Nucleus accumbens (tissue), 56 donors: ENCODE results near the gene HRNR.

Experiments used
- DNase-seq, 56 donors: peaks; one replicate each; lab custom pipeline; 2025; lab: John Stamatoyannopoulos, UW

Gene HRNR

DNA sequence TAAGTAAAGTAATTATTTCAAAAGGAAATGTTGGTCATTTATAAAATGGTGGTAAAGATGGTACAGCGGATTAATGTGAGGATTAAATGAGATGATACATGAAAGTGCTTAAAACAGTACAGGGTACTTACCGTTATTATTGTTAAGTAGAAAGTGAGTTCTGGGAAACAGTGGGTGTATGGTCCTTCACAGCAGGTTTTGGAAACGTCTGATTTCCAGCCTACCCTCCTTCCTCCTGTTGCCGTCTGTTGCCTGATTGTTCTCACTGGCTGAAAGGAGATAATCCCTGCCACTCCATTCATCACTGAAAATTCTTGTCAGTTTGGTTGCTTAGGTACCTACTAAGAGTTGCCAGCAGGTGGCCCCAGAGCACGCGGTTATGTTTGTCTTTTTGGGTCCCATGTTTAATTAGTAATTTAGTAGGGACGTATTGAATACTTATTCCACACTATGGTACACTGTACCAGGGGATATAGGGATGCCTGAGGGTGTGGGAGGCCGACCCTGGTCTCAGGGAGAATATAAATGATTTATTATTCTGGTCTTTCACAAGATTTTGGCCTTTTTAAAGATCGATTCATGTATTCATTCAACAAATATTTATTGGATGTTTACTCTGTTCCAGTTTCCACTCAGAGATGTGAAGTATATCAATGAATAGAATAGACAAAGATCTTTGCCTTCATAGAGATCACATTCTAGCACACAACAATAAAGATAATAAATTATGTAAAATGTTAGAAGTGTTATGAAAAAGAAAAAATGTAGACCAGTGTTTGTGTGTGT lies 34.1 kb downstream of the HRNR start:
- peak in 31 of 56 donors; percentile 2 to 68 (median 12) for DNase-seq

- peak in 36 of 56 donors; percentile 5 to 61 (median 30) for DNase-seq
Measured at GRCh38 chr1:152188673-152189591, 35.1 kb downstream of the HRNR start.

- DNase-seq = no peak
Measured at GRCh38 chr1:152186556-152187285, 37.3 kb downstream of the HRNR start.

- DNase-seq = peak in 10 of 56 donors; percentile 1 to 21 (median 10)
Measured at GRCh38 chr1:152185544-152186391, 38.2 kb downstream of the HRNR start.

DNA sequence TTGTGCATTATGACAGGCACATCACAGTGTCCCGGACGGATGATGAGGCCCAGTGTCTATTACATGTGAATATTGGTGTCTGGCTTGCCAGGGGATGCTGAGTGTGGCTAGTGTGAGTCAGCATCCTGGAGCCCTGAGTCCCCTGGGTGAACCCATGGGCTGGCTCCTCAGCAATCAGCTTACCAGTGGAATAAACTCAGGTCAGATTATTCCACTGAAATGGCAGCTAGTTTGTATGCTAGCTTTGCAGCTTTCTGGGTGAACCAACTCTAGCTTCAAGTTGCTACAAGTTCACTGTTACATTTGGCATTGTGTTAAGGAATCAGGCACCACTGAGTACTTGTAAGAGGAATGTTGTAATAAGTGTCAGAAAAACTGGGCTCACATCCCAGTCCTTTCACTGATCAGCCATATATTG lies 41.0 kb downstream of the HRNR start:
- DNase-seq = no peak

- DNase-seq = no peak
Measured at GRCh38 chr1:152182431-152182830, 41.6 kb downstream of the HRNR start.

- no peak for DNase-seq
Measured at GRCh38 chr1:152179566-152179965, 44.4 kb downstream of the HRNR start.

DNA sequence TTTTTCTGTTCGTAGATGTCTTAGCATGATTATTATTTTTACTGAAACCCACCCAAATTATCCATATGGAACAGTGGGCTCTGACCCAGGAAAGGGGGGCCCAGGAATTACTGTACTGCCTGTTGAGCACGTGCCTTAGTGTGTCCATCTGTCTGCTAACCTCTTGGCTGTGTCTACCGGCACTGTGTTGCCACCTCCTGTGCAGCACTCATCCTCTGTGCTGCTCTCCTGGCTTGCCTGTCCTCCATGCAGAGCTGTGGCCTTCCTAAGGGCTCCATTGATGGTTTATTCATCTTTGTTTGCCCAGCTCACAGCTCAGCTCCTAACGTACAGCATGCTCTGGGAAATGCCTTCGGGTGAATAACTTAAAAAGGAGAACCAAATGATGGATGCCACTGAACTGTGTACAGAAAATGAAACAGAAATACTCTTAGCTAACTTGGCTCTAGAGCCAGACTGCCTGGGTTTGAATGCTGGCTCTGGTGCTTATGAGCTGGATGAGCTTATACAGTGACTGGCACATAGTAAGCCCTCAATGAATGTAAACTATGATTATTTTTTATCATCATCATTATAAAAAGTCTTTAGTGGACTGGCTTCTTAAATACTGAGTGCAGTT lies 53.6 kb downstream of the HRNR start:
- no peak for DNase-seq

DNA sequence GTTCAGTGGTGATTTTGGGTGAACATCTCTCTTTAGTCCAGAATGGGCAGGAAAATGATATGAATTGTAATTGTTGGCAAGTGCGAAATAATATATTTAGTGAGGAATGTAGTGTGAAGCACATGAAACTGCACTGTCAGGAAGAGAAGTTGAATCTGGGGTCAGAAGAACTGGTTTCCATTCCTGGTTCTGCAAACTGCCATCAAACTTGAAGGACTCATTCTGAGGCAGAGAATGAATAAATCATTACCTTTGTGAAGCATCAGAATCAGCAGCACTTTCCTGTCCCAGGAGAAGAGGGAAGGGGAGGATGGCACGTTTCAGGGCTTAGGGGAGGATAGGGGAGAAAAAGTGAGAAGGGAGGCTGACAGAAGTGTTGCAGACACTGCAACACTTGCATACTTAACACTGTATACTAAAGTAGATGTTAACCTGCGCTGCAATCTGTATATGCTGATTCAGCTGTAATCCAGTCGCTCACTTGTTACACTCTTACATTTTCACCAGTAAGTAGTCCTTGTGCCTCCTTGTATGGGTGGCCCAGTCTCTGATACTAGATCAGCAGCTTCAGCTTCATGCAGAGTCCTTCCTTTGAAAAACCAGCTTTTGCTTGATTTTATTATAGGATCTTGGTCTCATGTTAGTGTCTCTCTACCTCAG lies 54.5 kb downstream of the HRNR start:
- DNase-seq = no peak

GRCh38 chr1:152168535-152168868 lies 55.5 kb downstream of the HRNR start:
- DNase-seq = no peak

GRCh38 chr1:152167835-152168534 lies 56.0 kb downstream of the HRNR start:
- no peak for DNase-seq

- no peak for DNase-seq
Measured at GRCh38 chr1:152166966-152167365, 57.0 kb downstream of the HRNR start.

- no peak for DNase-seq
Measured at GRCh38 chr1:152165286-152166077, 58.5 kb downstream of the HRNR start.

DNA sequence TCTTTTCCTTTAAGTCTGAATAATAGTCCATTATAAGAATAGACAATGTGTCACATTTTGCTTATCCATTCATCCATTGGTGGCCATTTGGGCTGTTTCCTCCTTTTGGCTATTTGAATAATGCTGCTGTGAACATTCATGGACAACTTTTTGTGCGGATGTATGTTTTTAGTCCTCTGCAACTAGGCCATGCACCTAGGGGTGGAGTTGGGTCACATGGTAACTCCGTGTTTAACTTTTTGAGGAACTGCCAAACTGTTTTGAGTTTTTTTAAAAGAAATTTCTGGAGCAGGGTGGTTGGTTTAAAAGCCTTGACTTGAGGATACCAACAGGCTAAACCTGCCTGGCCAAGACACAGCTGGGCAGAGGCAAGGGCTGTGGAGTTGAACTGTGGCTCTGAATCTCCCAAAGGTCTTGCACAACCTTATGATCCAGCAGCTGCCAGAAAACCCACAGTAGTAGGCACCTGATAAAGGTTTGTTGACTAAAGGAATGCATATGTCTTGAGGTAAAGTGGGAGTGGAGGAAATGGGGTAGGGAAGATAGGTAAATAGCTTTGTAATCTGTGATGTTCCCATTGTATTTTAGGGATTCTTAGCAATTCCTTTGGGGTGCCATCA lies 59.4 kb downstream of the HRNR start:
- no peak for DNase-seq

- no peak for DNase-seq
Measured at GRCh38 chr1:152162792-152163463, 61.1 kb downstream of the HRNR start.
